Fibroblast of skin of right biceps (primary cell): ENCODE results near the gene STXBP1.

Source experiments
- DNase-seq: peaks from one replicate; pipeline ENCODE4 v3.0.0-alpha.2; 2013

STXBP1 gene

DNA sequence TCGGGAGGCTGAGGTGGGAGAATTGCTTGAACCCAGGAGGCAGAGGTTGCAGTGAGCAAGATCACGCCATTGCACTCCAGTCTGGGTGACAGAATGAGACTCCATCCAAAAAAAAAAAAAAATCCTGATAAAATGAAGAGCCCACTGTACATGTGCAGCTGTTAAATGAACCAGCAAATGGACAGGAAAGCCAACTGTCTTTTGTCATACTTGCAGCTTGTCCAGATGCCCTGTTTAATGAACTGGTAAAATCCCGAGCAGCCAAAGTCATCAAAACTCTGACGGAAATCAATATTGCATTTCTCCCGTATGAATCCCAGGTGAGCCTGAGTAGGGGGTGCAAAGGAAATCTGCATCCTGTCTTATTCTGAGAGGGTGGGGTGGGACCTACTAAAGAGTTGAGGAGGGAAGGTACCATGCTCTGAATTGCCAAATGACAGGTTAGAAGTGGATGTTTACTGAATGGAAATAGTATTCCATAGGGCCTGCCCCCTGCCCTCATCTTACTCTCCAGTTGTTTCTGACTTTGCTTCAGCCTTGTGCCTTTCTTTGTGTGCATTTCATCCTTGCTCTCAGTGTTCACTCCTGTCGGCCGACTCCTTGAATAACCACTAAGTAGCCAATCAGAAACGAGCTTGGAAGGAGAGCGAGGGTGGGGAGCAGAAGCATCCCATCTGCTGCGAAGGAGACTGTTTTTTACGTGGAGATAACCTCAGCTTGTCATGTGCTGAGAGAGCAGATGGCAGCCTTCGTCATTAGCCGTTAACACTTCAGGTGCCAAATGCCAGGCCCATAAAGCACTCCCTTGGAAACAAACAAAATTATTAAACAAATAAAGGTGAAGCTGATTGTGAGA, 49.0 kb downstream of the STXBP1 start:
- DNase-seq, result no peak

DNA sequence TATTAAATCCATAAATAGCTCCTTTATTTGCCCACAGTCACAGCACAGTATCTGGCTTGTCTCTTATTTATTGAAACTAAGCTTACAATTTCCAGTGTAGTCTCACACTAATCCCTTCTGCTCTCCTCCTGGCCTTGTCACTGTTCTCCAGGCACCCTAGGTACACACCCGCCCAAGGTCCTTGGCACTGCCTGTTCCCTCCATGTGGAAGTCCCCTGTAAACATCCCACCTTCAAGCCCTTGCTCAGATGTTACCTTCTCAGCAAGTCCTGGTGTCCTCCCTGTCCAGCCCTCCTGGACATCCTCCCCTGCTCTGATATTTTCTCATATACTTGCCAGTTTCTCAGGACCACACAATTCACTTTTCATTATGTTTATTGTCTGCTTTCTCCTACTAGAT, 50.5 kb downstream of the STXBP1 start:
- DNase-seq, result no peak

DNA sequence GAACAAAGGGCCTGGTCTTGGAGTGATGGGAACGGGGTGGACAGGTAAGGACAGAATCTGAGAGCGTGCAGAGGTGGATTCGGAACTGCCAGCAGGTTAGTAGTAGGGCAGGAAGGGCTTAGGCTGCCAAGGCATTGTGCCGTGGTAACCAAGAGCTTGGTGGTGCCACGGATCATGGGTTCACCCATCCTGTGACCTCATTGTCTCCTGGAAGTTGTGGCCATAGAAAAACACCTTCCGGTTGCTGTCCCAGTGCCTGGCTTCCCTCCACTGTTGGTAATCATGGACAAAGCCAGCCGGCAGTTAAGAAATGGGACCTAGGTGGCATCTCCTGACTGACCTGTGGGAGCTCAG, 52.2 kb downstream of the STXBP1 start:
- no peak for DNase-seq

DNA sequence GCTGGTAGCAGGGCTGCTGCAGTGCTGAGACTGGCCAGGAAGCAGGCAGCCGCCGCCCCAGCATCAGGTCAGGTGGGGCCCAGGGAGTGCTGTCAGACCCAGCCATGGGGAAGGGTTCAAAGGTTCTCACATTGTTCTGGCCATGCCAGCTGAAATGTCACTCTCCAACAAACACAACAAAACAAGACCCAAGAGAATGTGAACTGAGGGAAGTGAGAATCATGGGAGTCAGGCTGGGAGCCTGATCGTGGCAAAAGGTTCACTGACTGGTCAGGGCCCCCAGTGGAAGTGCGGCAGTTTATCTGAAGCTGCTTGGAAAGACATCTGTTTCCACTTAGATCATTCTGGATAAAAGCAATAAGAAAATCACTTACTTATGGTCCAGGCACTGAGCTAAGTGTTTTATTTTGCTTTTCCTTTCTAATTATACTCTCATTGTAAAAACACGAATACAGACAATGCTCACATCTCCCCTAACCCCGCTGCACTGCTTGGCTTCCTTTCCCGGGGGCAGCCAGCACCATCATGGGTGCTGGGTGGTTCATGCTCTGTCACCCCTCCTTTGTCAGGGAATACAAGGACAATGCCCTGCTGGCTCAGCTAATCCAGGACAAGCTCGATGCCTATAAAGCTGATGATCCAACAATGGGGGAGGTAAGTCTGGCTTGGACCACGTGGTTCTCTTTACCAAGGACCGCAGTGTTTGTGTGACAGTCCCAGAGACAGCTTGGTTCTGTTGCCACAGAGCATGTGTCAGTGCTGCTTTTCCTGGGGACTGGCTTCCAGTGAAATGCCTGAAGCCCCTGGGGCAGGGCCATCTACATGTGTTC, 52.8 kb downstream of the STXBP1 start:
- DNase-seq, result peak; percentile 55

DNA sequence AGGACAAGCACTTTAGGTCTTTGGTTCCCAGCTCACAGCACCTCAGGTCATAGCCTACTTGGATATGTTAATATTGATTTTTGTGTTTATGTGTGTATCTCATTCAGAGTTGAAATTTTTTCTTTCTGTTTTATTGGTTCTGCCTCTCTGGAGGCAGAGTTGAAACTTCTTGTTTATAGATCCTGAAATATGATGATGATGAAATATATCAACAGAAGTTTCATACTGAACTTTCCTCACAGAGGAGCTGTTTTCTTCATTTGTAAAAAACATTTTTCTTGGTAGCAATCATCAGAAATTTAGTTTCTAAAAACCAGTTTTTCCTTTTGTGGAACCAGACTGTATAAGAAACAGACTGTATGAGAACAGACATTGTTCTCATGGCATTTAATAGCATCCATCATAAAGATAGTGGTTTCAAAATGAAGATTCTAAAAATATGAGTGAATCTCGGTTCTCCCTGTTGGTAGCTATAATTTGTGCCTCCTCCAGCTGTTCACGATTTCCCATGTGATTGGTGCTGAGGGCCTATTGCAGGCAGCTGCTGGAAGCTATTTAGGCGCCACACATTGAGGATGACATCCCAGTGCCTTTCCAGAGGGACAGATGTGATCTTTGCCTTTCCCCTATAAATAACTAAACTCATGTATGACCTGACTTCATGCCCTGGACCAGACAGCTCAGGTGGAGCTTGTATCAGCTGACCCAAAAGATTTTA, 55.2 kb downstream of the STXBP1 start:
- no peak for DNase-seq

DNA sequence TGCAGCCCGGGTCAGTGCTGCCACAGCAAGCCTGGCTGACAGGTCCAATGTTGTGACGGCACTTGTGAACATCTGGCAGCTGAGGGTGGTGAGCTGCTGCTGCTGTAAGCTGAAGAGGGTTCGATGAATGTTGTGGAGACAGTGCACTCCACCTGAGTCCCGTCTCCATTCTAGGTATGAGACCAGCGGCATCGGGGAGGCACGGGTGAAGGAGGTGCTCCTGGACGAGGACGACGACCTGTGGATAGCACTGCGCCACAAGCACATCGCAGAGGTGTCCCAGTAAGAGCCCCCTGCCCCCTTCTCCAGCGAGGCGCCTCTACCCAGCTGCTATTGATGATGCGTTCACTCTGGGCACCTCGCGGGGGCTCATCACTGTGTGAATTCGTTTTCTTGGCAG, 55.8 kb downstream of the STXBP1 start:
- no peak for DNase-seq

DNA sequence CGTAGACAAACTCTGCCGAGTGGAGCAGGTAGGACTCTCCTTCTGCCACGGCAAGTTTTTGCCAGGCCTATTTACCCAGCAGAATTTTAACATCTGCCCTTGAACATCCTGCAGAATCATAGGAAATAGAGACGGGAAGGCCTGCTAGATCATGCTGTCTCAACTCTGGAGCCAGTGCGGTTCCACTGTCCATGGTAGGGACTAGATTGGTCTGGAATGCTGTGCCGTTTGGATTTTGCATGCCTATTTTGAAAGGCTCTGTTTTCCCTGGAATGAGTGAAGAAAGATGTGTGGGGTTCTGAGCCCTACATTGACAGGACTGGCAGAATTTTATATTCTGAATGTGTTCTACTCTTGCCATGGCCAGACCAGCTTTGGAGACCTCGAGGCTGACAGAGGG, 61.2 kb downstream of the STXBP1 start:
- no peak for DNase-seq

DNA sequence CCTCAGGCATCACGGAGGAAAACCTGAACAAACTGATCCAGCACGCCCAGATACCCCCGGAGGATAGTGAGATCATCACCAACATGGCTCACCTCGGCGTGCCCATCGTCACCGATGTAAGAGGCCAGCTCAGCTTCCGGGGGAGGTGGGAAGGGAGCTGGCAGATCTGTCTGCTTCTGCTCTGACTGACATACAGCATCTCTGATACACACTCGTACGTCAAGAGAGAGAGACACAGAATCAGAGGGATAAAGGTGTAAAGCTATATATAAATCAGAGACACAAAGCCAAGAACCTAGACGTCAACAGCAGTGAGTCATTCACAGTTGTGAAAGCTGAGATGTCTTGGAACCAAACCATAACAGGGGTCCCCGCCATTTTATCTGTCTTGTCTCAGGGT, 64.6 kb downstream of the STXBP1 start:
- no peak for DNase-seq

DNA sequence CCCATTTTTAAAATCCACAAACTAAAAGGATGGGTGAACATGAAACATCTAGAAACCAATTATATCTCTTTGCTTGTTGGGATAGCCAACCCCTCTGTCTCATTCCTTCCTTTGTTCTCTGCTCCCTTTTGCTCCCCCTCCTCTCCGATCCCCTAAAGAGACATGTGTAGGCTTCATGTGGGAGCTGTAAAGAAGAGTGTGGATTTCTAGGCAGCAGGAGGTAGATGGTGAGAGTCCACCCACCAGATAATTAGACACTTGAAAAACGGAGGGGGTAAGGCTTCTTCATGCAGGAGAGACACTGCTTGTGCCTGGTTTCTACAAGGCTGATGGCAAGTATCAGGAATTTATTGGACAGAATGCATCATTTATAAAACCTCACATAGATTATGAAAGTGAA, 67.4 kb downstream of the STXBP1 start:
- DNase-seq, result no peak

DNA sequence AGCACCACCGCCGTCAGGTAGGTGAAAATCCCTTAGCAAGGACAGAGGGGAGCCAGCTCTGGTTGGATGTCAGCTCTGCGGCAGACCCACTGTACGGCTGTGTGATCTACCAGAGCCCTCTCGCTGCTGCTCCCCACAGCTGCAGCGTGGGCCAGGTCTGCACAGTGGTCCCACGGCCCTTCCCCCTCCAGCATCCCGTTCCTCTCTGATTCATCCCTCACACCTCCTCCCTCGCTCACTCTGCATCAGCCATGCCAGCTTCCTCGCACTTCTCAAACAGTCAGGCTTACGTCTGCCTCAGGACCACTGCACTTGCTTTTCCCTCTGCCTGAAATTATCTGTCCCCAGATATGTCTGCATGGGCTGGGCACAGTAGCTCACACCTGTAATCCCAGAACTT, 68.1 kb downstream of the STXBP1 start:
- no peak for DNase-seq

DNA sequence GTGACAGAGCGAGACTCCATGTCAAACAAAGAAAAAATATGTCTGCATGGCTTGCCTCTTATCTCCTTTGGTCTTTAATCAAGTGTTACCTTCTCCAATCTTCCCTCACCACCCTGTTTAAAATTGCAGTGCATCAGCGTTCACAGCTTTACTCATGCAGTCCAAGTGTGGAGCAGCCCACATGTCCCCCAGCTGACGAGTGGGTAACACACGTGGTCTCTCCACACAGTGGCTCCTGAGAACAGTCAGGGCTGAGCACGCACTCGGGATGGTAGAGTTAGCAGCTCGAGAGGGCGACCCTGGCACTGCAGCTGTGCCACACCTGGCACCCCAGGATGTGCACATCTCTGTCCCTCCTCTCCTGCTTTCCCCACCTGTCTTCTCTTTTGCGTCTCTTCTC, 68.8 kb downstream of the STXBP1 start:
- DNase-seq, result no peak

DNA sequence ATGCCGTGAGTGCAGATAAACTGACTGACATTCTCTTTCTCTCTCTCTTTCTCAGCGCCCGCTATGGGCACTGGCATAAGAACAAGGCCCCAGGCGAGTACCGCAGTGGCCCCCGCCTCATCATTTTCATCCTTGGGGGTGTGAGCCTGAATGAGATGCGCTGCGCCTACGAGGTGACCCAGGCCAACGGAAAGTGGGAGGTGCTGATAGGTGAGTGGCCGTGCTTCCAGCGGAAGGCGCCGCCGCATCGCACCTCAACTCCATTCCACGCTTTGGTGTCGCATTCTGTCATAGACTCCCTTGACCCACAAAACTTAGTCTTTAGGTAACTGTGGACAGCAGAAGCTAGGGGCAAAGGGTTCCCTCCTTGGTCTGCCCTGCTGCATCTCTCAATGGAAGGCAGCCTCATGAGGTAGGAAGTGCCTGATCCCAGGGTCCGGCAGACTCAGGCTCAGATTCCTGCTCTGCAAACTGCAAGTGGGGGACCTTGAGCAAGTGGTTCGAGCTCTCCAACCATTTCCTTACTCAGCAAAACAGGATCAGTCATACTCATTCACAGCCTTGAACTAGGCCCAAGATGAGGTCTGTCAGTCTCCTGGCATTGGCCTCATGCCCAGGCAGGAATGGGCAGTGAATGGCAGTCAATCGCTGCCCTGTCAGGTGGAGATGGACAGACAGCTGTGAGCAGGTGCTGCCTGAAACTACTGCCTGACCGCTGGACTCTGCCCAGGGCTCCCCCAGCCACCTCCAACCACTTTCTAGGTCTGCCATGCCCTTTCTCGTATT, 70.5 kb downstream of the STXBP1 start:
- DNase-seq, result no peak

DNA sequence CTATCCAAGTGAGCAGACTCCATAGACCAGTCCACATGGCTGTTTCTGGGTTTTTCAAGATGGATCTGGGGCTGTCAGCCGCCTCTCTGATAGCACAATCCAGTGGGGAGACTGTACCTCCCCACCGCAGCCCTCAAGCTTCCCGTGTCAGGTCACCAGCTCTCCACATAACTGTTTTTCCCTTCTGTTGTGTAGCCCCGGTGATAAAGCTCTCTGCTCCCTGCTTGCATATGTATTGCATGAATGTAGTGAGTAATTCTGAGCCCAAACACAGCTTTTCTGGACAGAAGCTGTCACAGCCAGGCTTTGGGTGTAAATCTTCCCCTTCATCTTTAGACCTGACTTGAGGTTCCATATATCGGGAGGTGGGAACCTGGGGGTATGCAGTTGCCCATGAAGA, 71.6 kb downstream of the STXBP1 start:
- DNase-seq, result peak; percentile 62

DNA sequence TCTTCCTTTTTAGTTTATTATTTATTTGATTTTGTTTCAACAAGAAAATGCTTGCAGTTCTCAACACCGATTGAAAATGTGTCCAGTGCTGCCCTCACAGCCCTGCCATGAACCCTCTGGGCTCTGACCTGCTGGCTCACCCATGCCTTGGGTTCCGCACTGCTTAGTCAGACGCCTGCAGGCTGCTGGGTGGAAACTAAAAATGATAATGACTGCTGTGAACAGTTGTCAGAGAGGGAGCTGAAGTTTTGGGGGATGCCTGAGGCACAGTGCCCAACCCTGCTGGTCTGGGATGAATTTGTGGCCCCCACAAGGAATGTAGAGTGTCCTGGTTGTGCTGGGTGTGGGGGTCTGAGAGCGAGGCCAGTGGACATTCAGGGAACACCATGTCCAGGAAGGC, 72.5 kb downstream of the STXBP1 start:
- peak; percentile 51 for DNase-seq

DNA sequence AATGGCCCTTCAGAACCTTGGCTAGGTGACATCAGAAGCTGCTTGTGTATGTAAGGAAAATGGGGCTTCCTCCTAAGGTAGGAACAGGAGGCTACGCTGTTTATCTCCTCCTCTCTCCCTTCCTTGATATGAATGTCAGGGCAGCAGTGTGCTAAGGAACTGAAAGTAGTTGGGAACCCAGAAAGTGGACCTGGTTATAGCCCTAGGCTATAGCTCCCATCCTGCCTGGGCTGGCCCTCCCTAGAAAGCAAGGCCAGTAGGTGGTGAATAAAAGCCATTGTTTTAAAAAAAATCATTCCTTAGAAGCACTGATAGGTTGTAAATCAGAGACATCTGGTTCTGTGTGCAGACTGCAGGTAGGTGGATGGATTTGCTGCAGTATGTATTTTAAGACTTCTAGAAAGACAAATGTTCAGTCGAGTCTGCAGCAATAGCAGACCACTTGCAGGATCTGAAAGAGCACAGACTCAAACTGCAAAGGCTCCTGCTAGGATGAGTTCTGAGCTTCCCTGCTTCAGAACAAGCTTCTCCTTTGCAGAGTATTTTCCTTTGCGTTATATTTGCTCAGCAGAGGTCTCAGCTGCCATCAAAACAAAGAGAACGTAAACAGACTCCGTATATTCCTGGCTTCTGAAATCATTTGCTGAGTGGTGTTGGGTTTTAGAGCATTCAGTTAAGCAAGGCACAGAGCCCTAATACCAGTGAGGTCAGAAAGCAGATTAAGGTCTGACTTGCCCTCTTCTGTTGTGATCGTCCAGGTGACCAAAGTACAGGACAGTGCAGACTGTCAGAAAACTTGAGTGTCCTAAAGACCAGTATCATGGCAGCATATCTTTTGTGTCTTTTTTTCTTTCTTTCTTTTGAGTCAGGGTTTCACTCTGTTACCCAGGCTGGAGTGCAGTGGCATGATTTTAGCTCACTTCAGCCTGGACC, 74.7 kb downstream of the STXBP1 start:
- no peak for DNase-seq

DNA sequence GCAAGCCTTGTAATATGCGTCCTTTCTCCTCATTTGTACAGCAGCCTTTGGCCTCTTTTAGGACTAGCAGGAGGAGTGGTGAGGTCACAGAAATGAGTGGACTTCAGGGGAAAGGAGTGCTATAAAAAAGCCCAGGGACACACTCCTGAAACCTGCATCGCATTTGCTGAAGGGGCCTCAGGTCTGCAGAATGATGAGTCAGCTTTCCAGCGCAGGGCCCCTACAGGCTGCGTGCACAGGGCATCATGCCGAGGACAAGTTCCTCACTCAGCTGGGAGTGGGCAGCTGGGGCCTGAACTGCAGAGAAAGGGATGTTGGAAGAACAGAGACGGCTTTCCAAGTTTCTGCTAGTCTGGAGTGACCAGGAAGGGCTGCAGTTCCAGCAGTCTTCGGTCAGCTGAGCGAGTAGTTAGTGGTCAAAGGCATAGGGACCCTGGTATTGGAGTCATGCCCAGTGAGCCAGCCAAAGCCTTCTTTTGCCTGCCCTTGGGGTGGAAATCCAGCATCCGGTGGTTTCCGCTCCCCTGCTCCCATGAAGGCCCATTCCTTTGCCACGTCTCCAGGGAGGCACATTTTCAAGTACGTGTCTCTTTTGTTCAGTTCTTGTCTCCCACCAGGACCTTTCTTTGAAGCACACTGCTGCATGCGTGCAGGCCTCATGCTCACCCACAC, 77.4 kb downstream of the STXBP1 start:
- no peak for DNase-seq

DNA sequence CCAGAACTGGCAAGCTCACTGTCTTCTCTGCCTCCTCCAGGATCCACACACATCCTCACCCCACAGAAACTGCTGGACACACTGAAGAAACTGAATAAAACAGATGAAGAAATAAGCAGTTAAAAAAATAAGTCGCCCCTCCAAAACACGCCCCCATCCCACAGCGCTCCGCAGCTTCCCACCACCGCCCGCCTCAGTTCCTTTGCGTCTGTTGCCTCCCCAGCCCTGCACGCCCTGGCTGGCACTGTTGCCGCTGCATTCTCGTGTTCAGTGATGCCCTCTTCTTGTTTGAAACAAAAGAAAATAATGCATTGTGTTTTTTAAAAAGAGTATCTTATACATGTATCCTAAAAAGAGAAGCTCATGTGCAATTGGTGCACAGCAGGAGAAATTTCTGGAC, 78.7 kb downstream of the STXBP1 start:
- DNase-seq, result no peak

DNA sequence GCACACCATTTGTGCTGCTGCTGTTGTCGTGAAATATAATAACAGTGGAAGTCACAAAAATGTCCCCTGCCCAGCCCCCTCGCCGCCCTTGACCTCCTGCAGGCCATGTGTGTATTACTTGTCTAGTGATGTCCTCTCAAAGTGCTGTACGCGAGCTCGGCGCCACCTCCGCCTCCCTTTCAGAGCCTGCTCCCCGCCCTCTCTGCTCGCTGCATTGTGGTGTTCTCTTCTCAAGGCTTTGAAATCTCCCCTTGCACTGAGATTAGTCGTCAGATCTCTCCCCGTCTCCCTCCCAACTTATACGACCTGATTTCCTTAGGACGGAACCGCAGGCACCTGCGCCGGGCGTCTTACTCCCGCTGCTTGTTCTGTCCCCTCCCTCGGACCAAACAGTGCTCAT, 80.0 kb downstream of the STXBP1 start:
- no peak for DNase-seq

DNA sequence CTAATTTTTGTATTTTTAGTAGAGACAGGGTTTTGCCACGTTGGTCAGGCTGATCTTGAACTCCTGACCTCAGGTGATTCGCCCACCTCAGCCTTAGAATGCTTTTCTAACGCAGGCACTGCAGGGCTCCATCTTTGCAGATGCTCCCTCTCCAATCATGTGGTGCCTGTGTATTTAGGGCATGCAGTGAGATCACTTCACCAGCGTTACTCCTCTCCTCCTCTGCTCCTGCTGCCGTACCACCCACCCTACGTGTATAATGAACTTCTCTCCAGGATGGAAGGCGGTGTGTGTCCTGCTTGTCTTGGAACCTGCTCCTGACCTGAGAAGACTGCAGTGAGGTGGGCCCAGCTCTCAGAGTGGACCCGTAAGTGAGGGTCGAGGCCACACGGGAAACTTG, 81.1 kb downstream of the STXBP1 start:
- DNase-seq, result no peak

DNA sequence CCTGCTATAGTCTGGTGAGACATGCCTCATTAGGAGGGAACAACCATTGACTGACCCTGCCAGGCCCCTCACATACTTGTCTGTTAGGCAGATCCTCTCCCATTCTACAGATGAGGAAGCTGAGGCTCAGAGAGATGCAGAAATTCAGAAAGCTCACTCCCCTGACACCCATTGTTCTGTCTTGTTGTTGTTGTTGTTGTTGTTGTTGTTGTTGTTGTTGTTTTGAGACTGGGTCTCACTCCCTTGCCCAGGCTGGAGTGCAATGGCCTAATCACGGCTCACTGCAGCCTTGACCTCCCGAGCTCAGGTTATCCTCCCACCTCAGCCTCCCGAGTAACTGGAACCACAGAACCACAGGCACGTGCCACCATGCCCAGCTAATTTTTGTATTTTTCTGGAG, 81.6 kb downstream of the STXBP1 start:
- no peak for DNase-seq
